ENCODE results near the gene RUFY4. TPM values are rescaled to one million over a fixed set of nuclear protein-coding genes. Genes with fewer than 3 reads are reported as not detected.
"Not testable (repeated sequence)": the region's sequence is repeated elsewhere in the genome, so short reads cannot be mapped to it uniquely, and the experiment has no call there.

Gene RUFY4
- 1 to 10 TPM; 1.2 to 1.8 TPM for total RNA-seq

- not testable (repeated sequence) for H3K9me3 Mint-ChIP-seq; H3K27ac Mint-ChIP-seq; H3K4me1 Mint-ChIP-seq (ENCODE audit: low read depth); H3K36me3 Mint-ChIP-seq (ENCODE audit: low read depth); H3K27me3 Mint-ChIP-seq (ENCODE audit: low read depth)
- CTCF ChIA-PET: interaction anchor here (0.5 to 1.5 kb wide), 14 partner anchors 8 to 286 kb away, joined by 3 to 14 read pairs (median 4); no protein-coding TSS in a partner anchor
- H3K4me3 Mint-ChIP-seq: peak within 1 kb of the TSS; percentile 64
- intact Hi-C loops (cut with micrococcal nuclease): loop anchor here (1.0 to 2.0 kb wide), 6 partner anchors 34 to 284 kb away; no protein-coding TSS in a partner anchor
- peak; percentile 79 for DNase-seq
Observed at GRCh38 chr2:218068721-218069334, at the start of gene RUFY4. Gene RUFY4, plus strand, starts transcription at chr2:218069253. Its CDS starts 1,353 bp downstream, at chr2:218070606.

GRCh38 chr2:218019411-218020060, 49.5 kb upstream of the RUFY4 start:
- CTCF ChIA-PET: no interaction called here
- Mint-ChIP-seq H3K4me3 (no peak overlapping the region), H3K27ac (no peak overlapping the region), H3K9me3 (no peaks in the 10 kb centered on the region), H3K27me3 (ENCODE audit: low read depth) (no peaks in the 10 kb centered on the region), H3K36me3 (ENCODE audit: low read depth) (no peaks in the 10 kb centered on the region), H3K4me1 (ENCODE audit: low read depth) (no peaks in the 10 kb centered on the region)
- no peak for DNase-seq
- intact Hi-C loops (cut with micrococcal nuclease): no loop called here

GRCh38 chr2:218020281-218020680, 48.8 kb upstream of the RUFY4 start:
- Mint-ChIP-seq H3K9me3 (no peaks in the 10 kb centered on the region), H3K4me3 (no peak overlapping the region), H3K27ac (no peak overlapping the region), H3K36me3 (ENCODE audit: low read depth) (no peaks in the 10 kb centered on the region), H3K4me1 (ENCODE audit: low read depth) (no peaks in the 10 kb centered on the region), H3K27me3 (ENCODE audit: low read depth) (no peaks in the 10 kb centered on the region)
- no peak for DNase-seq
- intact Hi-C loops (cut with micrococcal nuclease): no loop called here
- CTCF ChIA-PET: no interaction called here

- intact Hi-C loops (cut with micrococcal nuclease): no loop called here
- CTCF ChIA-PET: no interaction called here
- no peaks in the 10 kb centered on the region for H3K4me1 Mint-ChIP-seq (ENCODE audit: low read depth)
- H3K4me3 Mint-ChIP-seq: no peak overlapping the region
- no peak for DNase-seq
- H3K36me3 Mint-ChIP-seq (ENCODE audit: low read depth): no peaks in the 10 kb centered on the region
- H3K27me3 Mint-ChIP-seq (ENCODE audit: low read depth): no peaks in the 10 kb centered on the region
- no peak overlapping the region for H3K27ac Mint-ChIP-seq
- H3K9me3 Mint-ChIP-seq: no peaks in the 10 kb centered on the region
Observed at GRCh38 chr2:218020966-218021535, 48.0 kb upstream of the RUFY4 start.

- Mint-ChIP-seq H3K4me1 (ENCODE audit: low read depth) (no peaks in the 10 kb centered on the region), H3K27me3 (ENCODE audit: low read depth) (no peaks in the 10 kb centered on the region), H3K4me3 (no peak overlapping the region), H3K9me3 (no peaks in the 10 kb centered on the region), H3K27ac (no peak overlapping the region), H3K36me3 (ENCODE audit: low read depth) (no peaks in the 10 kb centered on the region)
- intact Hi-C loops (cut with micrococcal nuclease): no loop called here
- CTCF ChIA-PET: interaction anchor here (0.6 to 0.7 kb wide), 2 partner anchors 47 to 1435 kb away, joined by 5 to 6 read pairs; partner anchors contain the start of gene RUFY4
- no peak for DNase-seq
Observed at GRCh38 chr2:218021536-218022071, 47.4 kb upstream of the RUFY4 start.

- Mint-ChIP-seq H3K27me3 (ENCODE audit: low read depth) (no peaks in the 10 kb centered on the region), H3K4me3 (no peak overlapping the region), H3K36me3 (ENCODE audit: low read depth) (no peaks in the 10 kb centered on the region), H3K27ac (no peak overlapping the region), H3K9me3 (no peaks in the 10 kb centered on the region), H3K4me1 (ENCODE audit: low read depth) (no peaks in the 10 kb centered on the region)
- CTCF ChIA-PET: interaction anchor here (0.6 to 0.7 kb wide), 2 partner anchors 47 to 1435 kb away, joined by 5 to 6 read pairs; partner anchors contain the start of gene RUFY4
- intact Hi-C loops (cut with micrococcal nuclease): no loop called here
- DNase-seq: no peak
Observed at GRCh38 chr2:218022131-218022850, 46.8 kb upstream of the RUFY4 start.

- CTCF ChIA-PET: no interaction called here
- DNase-seq: no peak
Observed at GRCh38 chr2:218022851-218023530, 46.1 kb upstream of the RUFY4 start.

GRCh38 chr2:218023636-218024035, 45.4 kb upstream of the RUFY4 start:
- DNase-seq: no peak
- CTCF ChIA-PET: no interaction called here
- Mint-ChIP-seq H3K27me3 (ENCODE audit: low read depth) (no peaks in the 10 kb centered on the region), H3K9me3 (no peaks in the 10 kb centered on the region), H3K4me3 (no peak overlapping the region), H3K27ac (no peak overlapping the region), H3K4me1 (ENCODE audit: low read depth) (no peaks in the 10 kb centered on the region), H3K36me3 (ENCODE audit: low read depth) (no peaks in the 10 kb centered on the region)
- intact Hi-C loops (cut with micrococcal nuclease): no loop called here

More at GRCh38 chr2:218022851-218023530, 46.1 kb upstream of the RUFY4 start:
- H3K4me3 Mint-ChIP-seq: no peak overlapping the region
- no peak overlapping the region for H3K27ac Mint-ChIP-seq
- H3K36me3 Mint-ChIP-seq (ENCODE audit: low read depth): no peaks in the 10 kb centered on the region
- intact Hi-C loops (cut with micrococcal nuclease): no loop called here
- H3K27me3 Mint-ChIP-seq (ENCODE audit: low read depth): no peaks in the 10 kb centered on the region
- no peaks in the 10 kb centered on the region for H3K4me1 Mint-ChIP-seq (ENCODE audit: low read depth)
- H3K9me3 Mint-ChIP-seq: no peaks in the 10 kb centered on the region

- Mint-ChIP-seq H3K4me1 (ENCODE audit: low read depth) (no peaks in the 10 kb centered on the region), H3K9me3 (no peaks in the 10 kb centered on the region), H3K36me3 (ENCODE audit: low read depth) (no peaks in the 10 kb centered on the region), H3K4me3 (no peak overlapping the region), H3K27ac (no peak overlapping the region), H3K27me3 (ENCODE audit: low read depth) (no peaks in the 10 kb centered on the region)
- CTCF ChIA-PET: interaction anchor here (0.7 to 1.1 kb wide), 3 partner anchors 31 to 137 kb away, joined by 3 to 5 read pairs (median 4); no protein-coding TSS in a partner anchor
- DNase-seq: no peak
- intact Hi-C loops (cut with micrococcal nuclease): no loop called here
Observed at GRCh38 chr2:218024336-218024735, 44.7 kb upstream of the RUFY4 start.

- Mint-ChIP-seq H3K27ac (no peak overlapping the region), H3K4me1 (ENCODE audit: low read depth) (no peaks in the 10 kb centered on the region), H3K9me3 (no peaks in the 10 kb centered on the region), H3K27me3 (ENCODE audit: low read depth) (no peaks in the 10 kb centered on the region), H3K36me3 (ENCODE audit: low read depth) (no peaks in the 10 kb centered on the region), H3K4me3 (no peak overlapping the region)
- CTCF ChIA-PET: interaction anchor here (0.7 to 1.1 kb wide), 3 partner anchors 31 to 138 kb away, joined by 3 to 5 read pairs (median 4); no protein-coding TSS in a partner anchor
- intact Hi-C loops (cut with micrococcal nuclease): no loop called here
- no peak for DNase-seq
Observed at GRCh38 chr2:218024871-218025270, 44.2 kb upstream of the RUFY4 start.

- Mint-ChIP-seq H3K4me3 (no peak overlapping the region), H3K27ac (no peak overlapping the region), H3K27me3 (ENCODE audit: low read depth) (no peaks in the 10 kb centered on the region), H3K4me1 (ENCODE audit: low read depth) (no peaks in the 10 kb centered on the region), H3K9me3 (no peaks in the 10 kb centered on the region), H3K36me3 (ENCODE audit: low read depth) (no peaks in the 10 kb centered on the region)
- intact Hi-C loops (cut with micrococcal nuclease): no loop called here
- CTCF ChIA-PET: interaction anchor here (0.6 kb wide), 1 partner anchor 87 kb away, joined by 3 read pairs; no protein-coding TSS in a partner anchor
- DNase-seq: no peak
Observed at GRCh38 chr2:218026244-218026643, 42.8 kb upstream of the RUFY4 start.
